SKM-1 treated with dmso at 0.1 percent for 144 hours (cell line): ENCODE results near the gene FLNA.
"Not testable (repeated sequence)": the region's sequence is repeated elsewhere in the genome, so short reads cannot be mapped to it uniquely, and the experiment has no call there.

Source experiments
- DNase-seq: peaks from one replicate; lab custom pipeline; 2025; ENCODE audit not compliant: unreplicated experiment; lab: John Stamatoyannopoulos, UW

Gene FLNA

DNA sequence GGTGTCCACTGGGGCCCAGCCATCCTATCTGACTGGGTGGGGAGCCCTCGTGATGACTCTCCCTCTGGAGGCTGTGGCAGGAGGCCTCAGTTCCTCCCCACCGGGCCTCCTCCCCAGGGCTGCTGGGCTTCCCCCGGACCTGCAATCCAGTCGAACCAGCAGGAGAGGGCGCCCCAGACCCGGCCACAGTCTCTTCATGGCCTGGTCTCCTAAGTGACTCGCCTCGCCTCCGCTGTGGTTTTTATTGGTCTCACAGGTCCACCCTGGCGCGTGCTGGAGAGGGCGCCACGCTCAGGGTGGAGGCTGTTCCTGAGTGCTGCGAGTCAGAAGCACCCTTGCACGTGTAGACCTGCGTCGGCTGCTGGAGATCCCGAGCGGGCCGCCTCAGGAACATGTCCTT is 30.8 kb downstream of the FLNA start:
- DNase-seq: not testable (repeated sequence)

DNA sequence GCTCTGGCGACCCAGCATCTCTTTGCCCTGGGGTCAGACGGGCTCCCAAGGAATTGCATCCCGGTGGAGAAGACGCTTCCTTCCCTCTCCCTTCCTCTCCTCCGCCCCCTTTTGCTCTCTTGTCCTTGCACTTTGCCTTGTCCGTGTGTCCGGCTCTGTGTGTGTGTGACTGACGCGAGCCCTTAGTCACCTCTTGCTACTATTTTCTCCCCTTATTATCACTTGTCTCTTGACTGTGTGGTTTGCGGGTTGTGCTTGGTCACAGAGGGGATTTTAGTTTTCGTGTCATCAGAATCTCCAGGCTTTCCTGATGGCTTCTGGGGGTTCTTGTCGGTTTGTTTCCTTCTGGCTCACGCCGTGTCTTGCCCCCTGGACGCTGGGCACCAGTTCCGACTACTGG is 31.4 kb downstream of the FLNA start:
- DNase-seq: not testable (repeated sequence)

DNA sequence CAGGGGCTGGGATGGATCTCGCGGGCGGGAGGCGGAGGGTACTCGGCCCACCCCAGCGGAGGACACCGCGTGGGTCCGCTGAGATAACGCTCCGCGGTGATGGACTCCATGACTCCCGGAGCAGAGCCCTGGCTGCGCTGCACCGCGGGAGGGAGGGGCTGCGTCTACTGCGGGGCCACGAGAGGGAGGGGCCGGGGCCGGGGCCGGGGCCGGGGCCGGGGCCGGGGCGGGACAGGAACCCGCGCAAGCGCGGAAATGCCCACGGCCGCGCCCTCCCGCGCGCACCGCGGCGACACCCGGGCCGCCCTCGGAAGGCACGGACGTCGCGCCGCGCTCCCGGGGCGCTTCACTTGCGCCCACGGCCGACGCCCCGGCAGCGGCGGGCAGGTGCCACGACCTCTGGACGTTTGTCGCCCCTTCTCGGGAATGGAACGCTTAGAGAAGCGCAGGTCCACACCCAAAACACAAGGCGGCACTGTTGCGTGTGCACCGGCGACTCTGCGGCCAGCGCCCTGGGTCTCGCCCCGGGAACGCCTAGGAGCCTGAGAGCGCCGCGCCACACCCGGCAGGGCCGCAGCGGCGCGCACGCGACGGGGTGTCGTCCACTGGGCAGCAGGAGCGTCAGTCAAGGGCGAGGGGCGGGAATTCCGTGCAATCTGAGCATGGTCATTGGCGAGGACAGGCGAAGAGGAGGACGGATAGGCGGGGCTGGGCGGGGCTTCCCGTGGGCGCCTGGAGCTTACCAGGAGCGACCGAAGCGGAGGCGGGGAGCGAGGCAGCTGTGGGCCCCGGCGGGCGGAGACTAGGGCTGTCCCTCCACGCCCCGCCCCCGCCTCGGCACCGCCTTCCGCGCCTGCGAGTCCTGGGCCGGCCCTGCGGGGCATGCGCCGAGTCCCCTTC is 32.8 kb downstream of the FLNA start:
- DNase-seq: not testable (repeated sequence)

DNA sequence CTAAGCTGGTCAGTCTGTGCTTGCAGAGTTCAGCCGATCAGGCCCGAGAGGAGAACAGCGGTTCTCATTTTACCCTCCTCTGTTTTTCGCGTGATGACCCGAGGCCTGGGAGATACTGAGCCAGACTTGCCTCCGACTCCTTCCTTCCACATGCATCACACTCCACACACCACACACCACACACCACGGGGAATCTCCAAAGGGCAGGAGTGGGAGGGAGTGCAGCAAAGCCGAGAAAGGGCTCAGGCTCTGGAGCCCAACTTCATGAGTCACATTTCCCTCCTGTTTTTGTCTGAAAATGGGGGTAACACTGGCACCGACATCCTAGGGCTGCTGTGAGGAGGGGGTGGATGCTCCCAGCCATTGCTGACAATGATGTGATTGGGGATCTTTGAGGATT is 39.9 kb downstream of the FLNA start:
- no peak for DNase-seq

DNA sequence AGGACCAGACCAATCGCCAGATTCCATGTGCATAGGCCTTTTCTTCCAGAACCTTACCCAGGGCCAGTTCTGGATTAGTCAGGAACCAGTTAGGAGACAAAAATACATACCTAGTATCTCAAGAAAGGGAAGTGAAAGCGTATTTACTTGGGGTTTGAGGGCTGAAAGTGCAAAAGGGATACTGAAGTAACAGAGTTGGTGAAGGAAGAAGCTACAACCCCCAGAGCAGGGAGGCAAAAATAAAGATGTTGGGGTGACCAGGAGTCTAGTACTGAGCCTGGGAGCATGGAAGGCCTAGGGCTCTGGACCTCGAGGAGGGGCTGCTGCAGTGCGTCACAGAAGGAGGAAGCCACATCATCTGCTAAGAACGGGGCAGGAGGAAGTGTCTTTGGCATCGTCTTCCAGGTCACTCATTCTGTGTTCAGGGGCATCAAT is 40.6 kb downstream of the FLNA start:
- peak; percentile 10 for DNase-seq

DNA sequence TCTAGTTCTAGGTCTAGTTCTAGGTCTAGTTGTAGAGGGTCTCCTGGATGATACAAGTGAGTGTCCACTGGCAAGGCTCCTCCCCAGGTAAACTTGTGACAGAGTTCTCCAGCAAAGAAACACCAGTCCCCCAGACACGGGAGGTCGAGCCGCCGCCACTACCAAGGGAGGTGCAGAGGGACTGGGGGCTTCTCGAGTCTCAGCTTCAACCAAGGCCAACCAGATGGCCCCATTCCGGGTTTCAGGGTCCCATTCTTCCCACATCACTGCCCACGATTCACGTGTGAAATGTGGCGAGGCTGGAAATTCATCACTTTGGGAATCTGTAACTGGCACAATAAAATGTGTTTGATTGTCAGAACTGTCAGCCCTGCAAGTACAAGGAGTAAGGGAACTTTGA is 41.3 kb downstream of the FLNA start:
- no peak for DNase-seq

DNA sequence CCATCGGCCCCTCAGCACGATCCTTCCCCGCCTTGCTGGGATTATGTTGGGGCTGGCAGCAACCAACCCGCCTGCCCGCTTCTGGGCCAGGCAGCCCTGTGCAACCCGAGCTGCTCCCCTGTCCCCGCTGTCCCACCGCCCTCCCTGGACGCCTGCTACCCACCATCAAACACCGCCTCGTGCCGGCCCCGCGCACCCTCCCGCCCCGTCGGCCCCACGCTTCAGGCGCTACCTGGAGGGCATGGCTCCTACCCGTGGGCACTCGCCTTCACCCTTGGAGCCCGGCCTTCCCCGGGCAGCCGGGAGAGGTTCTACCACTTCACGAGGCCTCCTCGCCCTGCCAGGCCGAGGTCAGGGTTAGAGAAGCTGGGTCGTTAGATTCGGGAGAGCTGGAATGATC is 41.9 kb downstream of the FLNA start:
- no peak for DNase-seq

DNA sequence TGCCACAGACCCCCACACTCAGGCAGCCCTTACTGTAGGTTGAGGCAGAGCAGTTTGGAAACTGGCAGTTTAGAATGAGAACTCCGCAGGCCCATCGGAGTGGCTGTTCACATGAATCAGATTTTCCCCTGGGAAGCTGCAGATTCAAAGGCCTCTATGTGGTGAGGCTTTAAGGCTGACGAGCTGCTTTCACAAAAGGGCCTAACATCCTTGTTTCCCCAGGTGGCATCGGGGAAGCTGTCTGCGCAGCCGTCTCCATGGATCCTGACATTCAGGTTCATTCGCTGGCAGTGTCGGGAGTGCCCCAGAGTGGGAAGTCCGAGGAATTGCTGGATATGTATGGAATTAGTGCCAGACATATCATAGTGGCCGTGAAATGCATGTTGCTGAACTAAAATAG is 45.1 kb downstream of the FLNA start:
- DNase-seq: no peak

DNA sequence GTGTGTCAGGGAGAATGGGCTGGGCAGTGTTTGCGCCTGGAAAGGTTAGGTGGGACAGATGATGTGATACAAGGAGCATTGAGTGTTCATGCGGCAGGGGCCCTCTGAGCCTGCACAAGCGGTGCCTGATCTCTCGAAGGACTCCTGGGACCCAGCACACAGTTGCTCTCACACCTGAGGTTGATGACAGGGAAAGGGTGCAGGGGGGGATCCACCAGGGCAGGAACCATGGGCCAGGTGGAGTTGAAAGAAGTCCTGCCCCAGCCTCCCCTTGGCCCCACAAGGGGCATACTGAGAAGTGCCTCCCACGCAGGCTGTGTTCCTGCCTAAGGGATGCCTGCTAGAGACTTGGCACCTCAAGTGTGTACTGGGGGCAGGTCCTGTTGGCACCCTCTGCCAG is 45.8 kb downstream of the FLNA start:
- no peak for DNase-seq

DNA sequence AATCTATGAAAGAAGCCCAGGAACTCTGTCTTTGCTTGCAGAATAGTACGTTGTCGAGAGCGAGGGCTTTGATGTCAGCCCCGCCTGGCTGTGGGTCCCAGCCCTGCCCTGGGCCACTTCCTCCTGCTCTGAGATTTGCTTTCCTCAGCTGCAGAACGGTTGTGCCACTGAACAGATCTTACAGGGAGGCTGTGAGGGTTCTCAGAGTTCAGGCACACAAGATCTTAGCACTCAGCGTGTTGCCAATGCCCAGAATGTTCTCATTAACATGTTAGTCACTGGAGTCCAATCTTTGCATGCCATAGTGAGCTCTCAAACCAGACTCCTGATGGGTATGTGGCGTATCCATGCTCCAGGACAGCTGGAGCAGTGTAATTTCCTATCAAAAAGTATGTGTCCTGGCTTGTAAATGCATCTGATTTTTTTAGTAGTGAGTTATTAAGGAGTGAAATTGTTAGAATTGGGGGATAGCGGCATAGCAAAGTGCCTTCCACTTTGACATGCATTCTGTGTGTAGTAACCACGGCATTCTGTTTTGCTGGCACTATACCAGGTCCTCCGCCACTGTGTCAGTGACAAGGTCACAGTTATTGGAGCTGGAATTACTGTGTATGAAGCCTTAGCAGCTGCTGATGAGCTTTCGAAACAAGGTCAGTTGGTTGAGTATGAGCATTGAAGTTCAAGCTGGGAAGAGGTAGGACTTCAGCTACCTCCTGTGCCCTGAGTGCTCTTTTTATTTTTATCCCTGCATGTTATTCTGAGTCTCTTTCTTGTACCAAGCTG is 47.2 kb downstream of the FLNA start:
- DNase-seq: no peak

DNA sequence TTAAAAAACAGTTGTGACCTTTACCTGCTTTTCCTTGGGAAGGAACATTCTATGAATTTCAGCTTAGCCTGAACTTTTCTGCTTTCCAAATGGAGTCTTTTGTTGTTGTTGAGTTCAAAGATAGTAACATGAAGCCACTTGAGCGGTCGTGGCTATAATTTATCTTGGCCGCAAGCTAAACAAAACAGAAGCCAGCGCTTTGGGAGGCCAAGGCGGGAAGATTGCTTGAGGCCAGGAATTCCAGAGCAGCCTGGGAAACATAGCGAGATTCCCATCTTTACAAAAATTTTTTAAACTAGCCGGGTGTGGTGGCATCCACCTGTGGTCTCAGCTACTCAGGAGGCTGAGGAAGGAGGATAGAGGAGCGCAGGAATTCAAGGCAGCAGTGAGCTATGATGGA is 48.9 kb downstream of the FLNA start:
- no peak for DNase-seq

DNA sequence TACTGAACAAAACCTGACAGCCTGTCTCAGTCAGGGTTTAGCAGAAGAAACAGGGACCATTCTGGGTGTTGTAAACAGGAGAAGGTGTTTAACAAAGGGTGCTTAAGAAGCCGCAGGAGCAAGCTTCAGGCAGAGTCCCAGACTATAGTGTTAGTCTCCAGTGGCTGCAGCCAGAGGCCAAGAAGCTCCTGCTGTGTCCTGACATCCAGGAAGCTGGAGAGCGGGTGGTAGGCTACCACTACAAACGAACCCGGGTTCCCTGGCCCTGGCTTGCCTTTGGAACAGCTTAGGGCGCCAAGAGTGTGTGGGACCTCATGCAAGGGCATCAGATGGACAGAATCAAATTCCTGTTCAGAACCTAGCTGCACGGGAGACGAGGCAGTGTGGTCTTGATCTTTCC is 50.9 kb downstream of the FLNA start:
- DNase-seq: no peak

DNA sequence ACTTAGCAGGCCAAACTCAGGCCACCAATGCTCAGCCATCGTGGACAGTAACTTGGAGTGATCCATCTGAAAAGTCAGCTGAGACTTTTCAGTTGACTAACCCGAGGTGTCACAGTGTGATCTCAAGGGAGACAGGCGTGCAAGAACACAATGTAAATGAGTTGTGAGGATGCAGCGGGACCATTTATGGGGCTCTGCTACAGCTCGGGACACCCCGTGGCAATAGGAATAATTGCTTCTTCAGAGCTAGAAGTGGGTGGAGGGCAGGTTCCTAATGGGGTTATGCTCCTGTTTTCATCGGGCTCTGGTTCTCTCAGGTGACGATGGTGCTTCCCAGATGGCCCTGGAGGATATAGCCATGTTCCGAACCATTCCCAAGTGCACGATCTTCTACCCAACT is 51.5 kb downstream of the FLNA start:
- no peak for DNase-seq

DNA sequence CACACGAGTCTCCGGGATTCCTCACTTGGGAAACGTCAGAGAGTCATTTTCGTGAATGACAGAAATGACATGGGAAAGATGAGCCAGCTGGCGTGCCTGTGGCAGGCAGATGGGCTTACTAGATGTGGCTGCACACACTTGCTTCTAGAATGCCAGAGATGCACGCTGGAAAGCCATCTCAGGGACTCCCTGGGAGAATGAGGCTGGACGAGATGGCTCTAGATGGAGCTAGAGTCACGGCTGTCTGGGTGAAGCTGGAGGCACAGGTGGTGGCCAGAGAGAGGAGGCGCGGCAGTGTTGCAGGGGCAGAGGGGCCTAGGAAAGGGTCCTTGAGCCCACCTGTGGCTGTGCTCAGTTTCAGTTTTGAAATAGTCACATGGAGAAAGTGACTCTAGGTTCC is 52.8 kb downstream of the FLNA start:
- DNase-seq: no peak

DNA sequence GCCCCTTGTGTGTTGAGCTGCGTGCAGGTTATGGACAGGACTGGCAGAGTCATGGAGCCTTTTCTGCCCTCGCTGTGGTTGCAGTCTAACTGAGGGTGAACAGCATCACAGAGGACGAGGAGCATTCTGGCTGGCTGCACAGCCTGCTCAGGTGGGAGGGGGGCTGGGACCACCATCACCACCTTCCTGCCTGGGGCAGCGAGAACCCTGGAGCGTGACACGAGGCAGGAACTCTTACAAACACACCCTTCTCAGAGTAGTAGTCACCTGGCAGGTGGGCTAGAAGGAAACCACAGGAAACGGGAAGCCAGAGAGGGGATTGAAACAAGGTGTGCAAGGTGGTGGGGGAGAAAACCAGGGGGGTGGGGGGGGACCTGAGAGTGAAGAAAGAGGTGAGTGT is 53.3 kb downstream of the FLNA start:
- DNase-seq: no peak

DNA sequence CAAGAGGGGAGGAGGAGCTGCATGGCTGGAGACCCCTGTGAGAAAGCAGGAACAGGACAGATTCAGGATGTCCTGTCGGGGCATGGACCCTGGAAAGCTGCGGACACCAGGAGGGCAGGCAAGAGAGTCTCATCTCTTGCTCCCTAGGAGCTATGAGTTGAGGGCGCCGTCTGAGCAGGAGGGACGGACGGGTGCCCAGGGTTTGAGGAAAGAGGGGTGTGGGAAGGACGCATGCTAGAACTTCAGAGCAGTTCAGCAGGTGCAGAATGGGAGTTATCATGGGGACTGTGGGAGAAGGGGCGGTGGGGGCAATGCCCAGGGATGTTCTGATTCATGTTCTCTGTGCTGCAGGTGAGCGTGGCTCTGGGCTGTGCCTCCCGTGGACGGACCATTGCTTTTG is 54.0 kb downstream of the FLNA start:
- DNase-seq: no peak

DNA sequence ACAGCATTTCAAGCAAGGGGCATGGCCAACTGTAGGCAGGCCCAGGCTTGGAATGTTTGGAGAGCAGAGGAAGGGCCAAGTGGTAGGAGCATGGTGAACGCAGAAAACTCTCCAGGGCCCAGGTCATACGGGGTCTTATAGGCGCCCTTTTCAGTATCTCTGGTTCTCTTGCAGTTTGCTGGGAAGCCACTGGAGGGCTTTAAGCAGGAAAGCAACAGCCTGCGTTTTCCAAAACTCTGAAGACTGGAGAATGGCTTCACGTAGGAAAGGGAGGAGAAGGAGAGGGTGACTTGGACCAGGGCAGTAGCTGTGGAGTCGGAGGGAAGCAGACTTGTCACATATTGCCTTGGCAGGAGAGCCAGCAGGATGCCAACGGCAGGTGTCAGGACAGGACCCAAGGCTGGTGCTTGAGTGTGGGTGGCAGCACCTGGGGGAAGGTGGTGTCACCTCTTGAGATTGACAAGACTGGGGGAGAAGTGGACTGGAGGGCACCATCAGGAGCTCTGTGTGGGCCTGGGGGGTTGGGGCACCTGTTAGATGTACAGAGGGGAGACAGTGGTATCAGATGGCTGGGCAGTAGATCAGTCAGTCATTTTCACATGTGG is 56.9 kb downstream of the FLNA start:
- no peak for DNase-seq

DNA sequence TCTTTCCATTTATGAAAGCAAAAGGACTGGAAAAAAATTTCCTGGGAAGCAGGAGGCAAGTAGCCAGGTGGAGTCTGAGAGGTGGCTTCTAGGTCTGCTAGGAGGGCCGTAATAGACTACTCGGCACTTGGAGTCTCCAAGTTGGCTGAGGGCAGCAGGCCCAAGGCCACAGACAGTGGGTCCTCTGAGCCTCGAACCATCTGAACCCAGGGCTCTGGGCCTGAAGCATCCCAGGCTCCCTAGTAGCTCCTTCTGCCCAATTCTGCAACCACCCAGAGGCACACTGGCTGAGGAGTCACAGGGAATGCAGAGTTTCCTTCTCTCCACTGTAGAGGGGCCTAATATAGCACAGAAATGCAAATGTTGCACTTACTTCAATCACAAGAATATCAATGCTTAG is 59.0 kb downstream of the FLNA start:
- no peak for DNase-seq

DNA sequence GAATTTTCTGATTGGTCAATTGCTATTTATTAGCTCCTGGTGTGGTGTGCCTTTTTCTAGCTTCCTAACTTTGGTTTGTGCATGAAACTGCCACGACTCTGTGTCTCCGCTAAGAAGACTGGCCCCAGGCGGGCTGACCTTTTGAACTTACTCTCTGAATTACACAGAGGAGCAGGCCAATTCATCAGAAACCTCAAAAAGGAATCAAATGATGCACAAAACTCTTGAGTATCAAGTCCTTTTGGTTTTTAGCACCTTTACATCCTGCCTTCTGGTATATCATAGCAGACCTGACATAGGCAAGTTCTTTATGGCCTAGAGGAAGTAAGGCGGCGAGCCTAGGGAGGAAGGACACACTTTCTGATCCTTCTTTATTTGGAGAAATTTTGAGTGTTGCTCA is 61.3 kb downstream of the FLNA start:
- DNase-seq: no peak

DNA sequence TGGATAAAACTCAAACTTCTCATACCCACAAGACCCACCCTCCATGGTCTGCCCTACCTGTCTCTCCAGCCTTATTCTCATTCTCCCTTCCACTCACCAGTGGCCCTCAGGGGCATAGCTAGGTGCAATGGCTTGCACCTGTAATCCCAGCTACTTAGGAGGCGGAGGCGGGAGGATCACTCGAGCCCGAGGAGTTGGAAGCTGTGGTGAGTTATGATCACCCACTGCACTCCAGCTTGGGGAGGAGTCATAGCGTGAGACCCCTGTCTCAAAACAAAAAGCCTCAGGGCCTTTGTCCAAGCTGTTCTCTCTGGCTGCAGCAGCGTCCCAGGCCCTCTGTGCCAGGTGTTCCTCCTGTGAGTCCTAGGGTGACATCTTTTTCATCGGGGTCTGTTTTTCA is 62.3 kb downstream of the FLNA start:
- DNase-seq: no peak

DNA sequence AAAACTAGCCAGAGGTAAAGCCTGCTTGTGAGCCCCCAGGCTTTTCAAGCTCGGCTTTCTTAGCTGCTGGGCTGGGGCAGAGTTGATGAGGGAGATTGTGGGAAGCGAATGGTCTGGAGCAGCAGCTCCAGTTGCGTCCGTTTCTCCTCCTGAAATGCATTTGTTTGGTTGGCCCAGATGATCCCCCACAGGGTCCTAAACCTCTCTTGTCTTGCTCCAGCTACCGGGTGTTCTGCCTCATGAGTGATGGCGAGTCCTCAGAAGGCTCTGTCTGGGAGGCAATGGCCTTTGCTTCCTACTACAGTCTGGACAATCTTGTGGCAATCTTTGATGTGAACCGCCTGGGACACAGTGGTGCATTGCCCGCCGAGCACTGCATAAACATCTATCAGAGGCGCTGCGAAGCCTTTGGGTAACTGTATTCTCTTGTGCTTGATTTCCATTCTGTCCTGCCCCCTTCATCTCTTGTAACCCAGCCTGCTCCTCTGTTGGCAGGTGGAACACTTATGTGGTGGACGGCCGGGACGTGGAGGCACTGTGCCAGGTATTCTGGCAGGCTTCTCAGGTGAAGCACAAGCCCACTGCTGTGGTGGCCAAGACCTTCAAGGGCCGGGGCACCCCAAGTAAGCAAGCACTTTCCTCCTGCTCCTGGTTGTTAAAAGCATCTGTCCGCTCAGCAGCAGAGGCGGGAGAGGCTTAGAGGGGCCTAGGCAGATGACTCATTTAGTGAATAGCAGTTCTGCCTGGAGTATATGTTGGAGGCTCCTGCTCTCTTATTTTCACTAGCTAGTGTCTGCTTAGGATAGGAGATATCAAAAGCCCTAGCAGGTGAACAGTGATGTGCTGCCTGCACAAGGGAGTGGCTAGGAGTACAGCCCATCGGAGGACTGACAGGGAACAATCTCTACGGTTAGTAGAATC is 63.6 kb downstream of the FLNA start:
- no peak for DNase-seq
